ENCODE measurements around the gene ETS1. TPM values are rescaled to one million over a fixed set of nuclear protein-coding genes. Genes with fewer than 3 reads are reported as not detected.

ETS1 gene
- total and polyA plus RNA-seq, 8 donors: 70.2 to 139 (median 128) TPM

DNA sequence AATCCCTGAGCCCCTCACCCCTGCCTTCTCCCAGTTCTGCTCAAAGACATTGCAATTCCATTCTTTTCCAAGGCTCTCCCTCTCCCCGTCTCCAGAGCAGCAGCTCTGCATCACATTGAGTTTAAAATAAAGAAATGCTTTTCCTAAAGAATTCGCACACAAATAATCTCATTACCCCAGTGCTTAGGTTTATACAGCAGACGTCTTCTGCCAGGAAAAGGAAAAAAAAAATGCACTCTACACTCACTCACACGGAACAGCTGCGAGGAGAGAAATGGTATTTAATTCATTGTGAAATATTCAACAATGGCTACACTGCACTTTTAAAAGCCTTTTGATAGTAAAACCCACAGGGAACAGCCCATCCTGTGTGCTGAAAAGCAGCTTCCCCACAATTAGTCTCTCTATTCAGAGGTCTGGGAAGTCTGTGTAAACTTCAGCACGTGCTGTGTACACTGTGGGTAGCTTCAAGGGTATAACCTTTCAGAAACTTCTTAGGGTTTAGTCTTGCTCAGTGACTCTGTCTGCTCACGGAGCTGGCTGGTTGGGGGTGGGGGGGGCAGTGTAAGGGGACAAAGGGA, 42.8 kb downstream of the ETS1 start:
- intact Hi-C loops (cut with DNase I): no loop called here
- ATAC-seq (peak; percentile 37), DNase-seq (peak in 2 of 4 donors; percentile 85 to 89)
- H3K27me3 ChIP-seq: no peaks in the 10 kb centered on the region
- H3K4me1 ChIP-seq: peaks cover 6 to 27% of the 10 kb centered on the region in 2 donors
- H3K9me3 ChIP-seq: no peaks in the 10 kb centered on the region
- peak overlapping the region in 1 of 2 donors; percentile 26 for H3K27ac ChIP-seq
- TF ChIP-seq, protein P1, sequence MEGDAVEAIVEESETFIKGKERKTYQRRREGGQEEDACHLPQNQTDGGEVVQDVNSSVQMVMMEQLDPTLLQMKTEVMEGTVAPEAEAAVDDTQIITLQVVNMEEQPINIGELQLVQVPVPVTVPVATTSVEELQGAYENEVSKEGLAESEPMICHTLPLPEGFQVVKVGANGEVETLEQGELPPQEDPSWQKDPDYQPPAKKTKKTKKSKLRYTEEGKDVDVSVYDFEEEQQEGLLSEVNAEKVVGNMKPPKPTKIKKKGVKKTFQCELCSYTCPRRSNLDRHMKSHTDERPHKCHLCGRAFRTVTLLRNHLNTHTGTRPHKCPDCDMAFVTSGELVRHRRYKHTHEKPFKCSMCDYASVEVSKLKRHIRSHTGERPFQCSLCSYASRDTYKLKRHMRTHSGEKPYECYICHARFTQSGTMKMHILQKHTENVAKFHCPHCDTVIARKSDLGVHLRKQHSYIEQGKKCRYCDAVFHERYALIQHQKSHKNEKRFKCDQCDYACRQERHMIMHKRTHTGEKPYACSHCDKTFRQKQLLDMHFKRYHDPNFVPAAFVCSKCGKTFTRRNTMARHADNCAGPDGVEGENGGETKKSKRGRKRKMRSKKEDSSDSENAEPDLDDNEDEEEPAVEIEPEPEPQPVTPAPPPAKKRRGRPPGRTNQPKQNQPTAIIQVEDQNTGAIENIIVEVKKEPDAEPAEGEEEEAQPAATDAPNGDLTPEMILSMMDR (IDR thresholded peaks at IDR 0.05): no peak
- no peaks in the 10 kb centered on the region for H3K36me3 ChIP-seq
- H3K4me3 ChIP-seq: no peak overlapping the region

DNA sequence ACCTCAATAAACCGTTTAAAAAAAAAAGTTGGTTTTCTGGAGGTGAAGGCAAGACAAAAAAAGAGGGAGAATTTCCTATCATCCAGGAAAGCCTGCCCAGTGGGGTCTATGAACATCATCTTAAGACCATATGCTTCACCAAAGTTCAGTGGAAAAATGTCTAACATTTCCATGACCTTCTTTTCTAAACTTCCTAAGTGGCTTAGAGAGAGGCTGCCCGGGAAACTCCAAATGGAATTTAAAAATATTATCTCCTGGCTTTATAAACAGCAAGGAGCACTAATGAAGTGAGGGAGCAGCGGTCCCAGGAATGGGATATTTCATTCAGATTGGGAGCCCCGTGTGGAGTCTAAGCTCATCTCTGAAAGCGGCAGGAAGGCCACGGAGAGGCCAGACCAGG, 46.9 kb downstream of the ETS1 start:
- H3K9me3 ChIP-seq: no peaks in the 10 kb centered on the region
- no peaks in the 10 kb centered on the region for H3K27me3 ChIP-seq
- ATAC-seq (no peak), DNase-seq (no peak)
- intact Hi-C loops (cut with DNase I): no loop called here
- peaks cover 5 to 10% of the 10 kb centered on the region in 2 donors for H3K4me1 ChIP-seq
- TF ChIP-seq, protein P1 (IDR thresholded peaks at IDR 0.05): no peak
- no peaks in the 10 kb centered on the region for H3K36me3 ChIP-seq
- H3K27ac ChIP-seq: no peak overlapping the region
- no peak overlapping the region for H3K4me3 ChIP-seq

DNA sequence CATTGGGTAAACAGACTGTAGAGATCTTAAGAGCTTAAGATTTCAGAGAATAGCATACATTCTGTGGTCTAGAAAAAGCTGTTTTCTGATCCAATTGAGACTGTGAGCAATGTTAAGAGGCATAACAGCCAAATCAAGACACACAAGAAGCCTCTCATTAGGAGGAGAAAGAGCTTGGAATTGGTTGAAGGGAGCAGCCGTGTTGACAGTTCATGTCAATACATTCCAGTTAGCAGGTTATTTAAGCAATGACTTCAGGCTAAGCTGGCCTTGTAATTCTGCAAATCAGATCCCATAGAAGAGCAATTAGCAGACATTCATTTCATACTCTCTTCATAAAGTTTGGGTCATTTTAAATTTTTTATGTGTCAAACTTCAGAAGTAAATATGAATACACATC, 50.9 kb downstream of the ETS1 start:
- Histone ChIP-seq H3K9me3 (no peaks in the 10 kb centered on the region), H3K4me1 (no peaks in the 10 kb centered on the region), H3K36me3 (no peaks in the 10 kb centered on the region), H3K27ac (no peak overlapping the region), H3K27me3 (no peaks in the 10 kb centered on the region), H3K4me3 (no peak overlapping the region)
- DNase-seq: no peak
- ATAC-seq: peak; percentile 19
- intact Hi-C loops (cut with DNase I): no loop called here
- TF ChIP-seq, protein P1 (IDR thresholded peaks at IDR 0.05): no peak

DNA sequence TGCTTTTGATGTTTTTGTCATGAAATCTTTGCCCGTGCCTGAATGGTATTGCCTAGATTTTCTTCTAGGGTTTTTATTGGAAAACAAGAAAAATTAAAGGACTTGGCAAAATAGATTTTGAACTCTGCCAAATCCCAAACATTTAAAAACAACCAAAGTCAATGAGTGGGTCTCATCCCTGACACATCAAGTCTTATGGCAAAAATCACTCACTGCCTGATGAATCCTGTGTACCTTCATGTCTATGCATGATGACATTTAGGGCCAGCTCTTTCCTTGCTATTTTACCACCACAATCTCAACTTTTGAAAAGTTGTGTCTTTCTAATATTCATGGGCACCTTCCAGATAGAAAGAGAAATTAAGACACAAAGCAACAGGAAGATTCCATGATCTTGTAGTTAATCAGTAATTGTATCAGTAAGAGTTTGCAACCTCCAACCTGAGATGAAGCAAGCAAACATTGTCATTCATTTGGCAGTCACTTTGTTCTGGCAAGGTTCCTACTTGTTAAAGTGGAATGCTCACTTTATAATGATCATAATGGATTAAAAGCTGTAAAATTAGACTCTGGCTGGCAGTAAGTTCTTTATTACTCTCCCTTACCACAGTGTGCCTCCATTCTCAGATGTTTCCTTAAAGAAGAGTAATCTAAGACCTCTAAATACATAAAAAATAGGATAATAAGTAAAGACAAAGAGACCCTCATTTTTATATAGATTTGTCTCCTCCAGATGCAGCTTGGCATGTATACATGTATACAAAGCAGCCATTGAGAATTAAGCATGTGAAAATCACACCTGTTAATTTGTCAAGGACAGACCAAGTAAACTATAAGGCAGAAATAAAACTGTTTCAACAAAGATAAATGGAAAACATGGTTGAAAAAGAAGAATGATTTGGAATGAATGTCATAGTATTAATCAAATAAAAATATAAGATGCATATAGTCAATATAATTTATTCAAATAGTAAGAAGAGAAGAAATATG, 51.6 kb downstream of the ETS1 start:
- no peaks in the 10 kb centered on the region for H3K36me3 ChIP-seq
- no peaks in the 10 kb centered on the region for H3K4me1 ChIP-seq
- TF ChIP-seq, protein P1 (IDR thresholded peaks at IDR 0.05): no peak
- H3K27me3 ChIP-seq: no peaks in the 10 kb centered on the region
- DNase-seq (no peak), ATAC-seq (no peak)
- intact Hi-C loops (cut with DNase I): no loop called here
- H3K27ac ChIP-seq: no peak overlapping the region
- H3K9me3 ChIP-seq: no peaks in the 10 kb centered on the region
- no peak overlapping the region for H3K4me3 ChIP-seq

DNA sequence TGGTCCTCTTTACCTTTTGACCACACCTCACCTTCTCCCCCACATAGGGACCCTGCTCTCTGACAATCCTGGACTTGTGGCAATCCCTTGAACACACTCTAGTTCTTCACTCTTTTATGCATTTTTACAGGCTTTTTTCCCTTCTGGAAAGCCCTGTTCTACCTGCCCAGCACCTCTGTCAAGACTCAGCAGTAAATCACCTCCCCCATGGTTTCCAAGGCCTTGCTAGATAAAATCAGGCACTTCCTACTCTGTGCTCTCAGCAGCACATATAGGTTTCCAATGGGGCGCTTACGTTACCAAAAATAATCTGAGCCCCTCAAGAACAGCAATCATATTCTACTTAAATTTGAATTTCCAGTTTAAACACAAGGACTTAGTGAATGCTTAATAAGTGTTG, 53.9 kb downstream of the ETS1 start:
- ATAC-seq: no peak

More for the DNA sequence above, 53.9 kb downstream of the ETS1 start:
- Histone ChIP-seq H3K9me3 (no peaks in the 10 kb centered on the region), H3K36me3 (no peaks in the 10 kb centered on the region), H3K27ac (no peak overlapping the region), H3K4me1 (peaks cover 0 to 3% of the 10 kb centered on the region in 2 donors), H3K4me3 (no peak overlapping the region), H3K27me3 (no peaks in the 10 kb centered on the region)
- TF ChIP-seq, protein P1 (IDR thresholded peaks at IDR 0.05): no peak
- DNase-seq: no peak
- intact Hi-C loops (cut with DNase I): no loop called here
